Osteoblast (primary cell): ENCODE measurements around the gene FER1L5. TPM values are rescaled to one million over a fixed set of nuclear protein-coding genes. Genes with fewer than 3 reads are reported as not detected.

ENCODE experiments used
- DNase-seq: peaks from one replicate; pipeline ENCODE4 v3.0.0; 2011; ENCODE audit warnings: low spot score, mixed read lengths; ENCODE audit not compliant: insufficient read length; ENCODE audit errors: missing footprints
- H2AFZ ChIP-seq: 2 replicates; pipeline ENCODE4 v1.6.0; 2011; ENCODE audit warnings: mild to moderate bottlenecking, low read length
- H3K27ac ChIP-seq: 2 replicates; pipeline ENCODE4 v1.5.1; 2011; ENCODE audit warnings: mild to moderate bottlenecking, low read depth, low read length, moderate library complexity
- H3K27me3 ChIP-seq: 2 replicates; pipeline ENCODE4 v1.6.0; 2012; ENCODE audit warnings: mild to moderate bottlenecking, control low read depth, inconsistent platforms, low read length, moderate library complexity; ENCODE audit not compliant: insufficient read depth
- H3K36me3 ChIP-seq: 2 replicates; pipeline ENCODE4 v1.5.1; 2011; ENCODE audit warnings: mild to moderate bottlenecking, low read length, control low read depth, moderate library complexity; ENCODE audit not compliant: insufficient read depth
- H3K4me1 ChIP-seq: 2 replicates; pipeline ENCODE4 v1.5.1; 2011; ENCODE audit warnings: mild to moderate bottlenecking, low read length, control low read depth, moderate library complexity; ENCODE audit not compliant: insufficient read depth
- H3K4me2 ChIP-seq: 2 replicates; pipeline ENCODE4 v1.6.0; 2011; ENCODE audit warnings: mild to moderate bottlenecking, low read length; ENCODE audit not compliant: insufficient read depth
- H3K4me3 ChIP-seq: fragments of 200-600 bp; sonication (generic); 3 replicates; pipeline ENCODE4 v1.5.1; 2012; ENCODE audit warnings: mild to moderate bottlenecking, low read length, inconsistent platforms; ENCODE audit not compliant: insufficient read depth
- H3K79me2 ChIP-seq: 2 replicates; pipeline ENCODE4 v1.6.0; 2012; ENCODE audit warnings: mild to moderate bottlenecking, low read length, control low read depth, inconsistent platforms; ENCODE audit not compliant: insufficient read depth
- H3K9me3 ChIP-seq: 2 replicates; pipeline ENCODE4 v1.5.1; 2011; ENCODE audit warnings: low read depth, low read length, control low read depth
- H4K20me1 ChIP-seq: 2 replicates; pipeline ENCODE4 v1.6.0; 2012; ENCODE audit warnings: mild to moderate bottlenecking, low read length, control low read depth; ENCODE audit not compliant: insufficient read depth
- total RNA-seq: library from RNA; depleted of rRNA; stranded (reverse); fragments of >200 nt; gene quantifications from 2 replicates; pipeline ENCODE4 v1.2.3, GENCODE V29; 2012
- TF ChIP-seq, protein P1 (sequence below): IDR thresholded peaks from 2 replicates; pipeline ENCODE4 v1.5.1; 2011; ENCODE audit warnings: mild to moderate bottlenecking, low read depth, low read length, moderate library complexity; ENCODE audit errors: extremely low read depth

FER1L5 gene
- total RNA-seq, 1 donor, result 1.1 TPM

DNA sequence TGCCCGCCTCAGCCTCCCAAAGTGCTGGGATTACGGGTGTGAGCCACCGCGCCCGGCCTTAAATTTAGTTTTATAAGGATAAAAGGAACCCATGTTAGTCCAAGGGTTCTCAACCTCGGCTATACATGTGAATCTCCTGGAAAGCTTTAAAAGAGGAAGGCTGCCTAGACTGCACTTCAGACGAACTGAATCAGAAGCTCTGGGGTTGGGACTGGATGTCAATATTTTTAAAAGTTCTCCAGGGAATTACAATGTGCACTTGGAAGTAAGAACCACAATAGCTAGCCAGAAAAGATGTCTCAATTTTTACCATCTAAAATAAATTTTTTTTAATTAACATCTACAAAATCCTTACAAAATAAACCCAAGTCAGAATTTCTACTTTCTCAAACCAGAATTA is 87.2 kb downstream of the FER1L5 start:
- Histone ChIP-seq H3K79me2 (no peaks in the 10 kb centered on the region), H3K27me3 (no peaks in the 10 kb centered on the region), H3K4me2 (peak overlapping the region; percentile 48), H3K9me3 (no peaks in the 10 kb centered on the region), H2AFZ (no peak overlapping the region), H3K27ac (peak overlapping the region; percentile 71), H3K4me3 (no peak overlapping the region), H4K20me1 (peaks cover 6% of the 10 kb centered on the region), H3K4me1 (peaks cover 16% of the 10 kb centered on the region), H3K36me3 (peaks cover 55% of the 10 kb centered on the region)
- DNase-seq, result no peak
- TF ChIP-seq, protein P1, sequence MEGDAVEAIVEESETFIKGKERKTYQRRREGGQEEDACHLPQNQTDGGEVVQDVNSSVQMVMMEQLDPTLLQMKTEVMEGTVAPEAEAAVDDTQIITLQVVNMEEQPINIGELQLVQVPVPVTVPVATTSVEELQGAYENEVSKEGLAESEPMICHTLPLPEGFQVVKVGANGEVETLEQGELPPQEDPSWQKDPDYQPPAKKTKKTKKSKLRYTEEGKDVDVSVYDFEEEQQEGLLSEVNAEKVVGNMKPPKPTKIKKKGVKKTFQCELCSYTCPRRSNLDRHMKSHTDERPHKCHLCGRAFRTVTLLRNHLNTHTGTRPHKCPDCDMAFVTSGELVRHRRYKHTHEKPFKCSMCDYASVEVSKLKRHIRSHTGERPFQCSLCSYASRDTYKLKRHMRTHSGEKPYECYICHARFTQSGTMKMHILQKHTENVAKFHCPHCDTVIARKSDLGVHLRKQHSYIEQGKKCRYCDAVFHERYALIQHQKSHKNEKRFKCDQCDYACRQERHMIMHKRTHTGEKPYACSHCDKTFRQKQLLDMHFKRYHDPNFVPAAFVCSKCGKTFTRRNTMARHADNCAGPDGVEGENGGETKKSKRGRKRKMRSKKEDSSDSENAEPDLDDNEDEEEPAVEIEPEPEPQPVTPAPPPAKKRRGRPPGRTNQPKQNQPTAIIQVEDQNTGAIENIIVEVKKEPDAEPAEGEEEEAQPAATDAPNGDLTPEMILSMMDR, result no peak

DNA sequence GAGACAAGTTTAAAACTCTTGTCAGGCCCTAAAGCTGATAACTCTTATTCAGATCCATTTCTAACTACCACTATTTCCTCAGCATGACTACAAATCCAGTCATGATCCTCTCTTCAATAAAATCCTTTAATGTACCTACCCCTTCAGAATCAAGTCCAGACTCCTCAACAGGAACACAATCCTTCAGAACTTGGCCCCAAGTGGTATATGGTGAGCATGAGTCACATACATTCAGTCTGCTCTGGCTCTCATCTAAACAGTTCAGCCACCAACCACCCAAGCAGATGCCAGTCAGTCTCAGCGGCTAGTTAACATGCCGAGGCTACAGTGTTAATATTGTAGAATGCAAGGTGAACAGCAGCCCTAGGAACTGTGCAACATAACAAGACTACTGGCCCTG is 87.6 kb downstream of the FER1L5 start:
- H2AFZ ChIP-seq, result peak overlapping the region; percentile 25
- H3K79me2 ChIP-seq, result no peaks in the 10 kb centered on the region
- TF ChIP-seq, protein P1, result no peak
- H3K27me3 ChIP-seq, result no peaks in the 10 kb centered on the region
- H3K4me1 ChIP-seq, result peaks cover 16% of the 10 kb centered on the region
- H4K20me1 ChIP-seq, result peaks cover 6% of the 10 kb centered on the region
- H3K4me2 ChIP-seq, result peak overlapping the region; percentile 48
- peak overlapping the region; percentile 30 for H3K4me3 ChIP-seq
- DNase-seq, result peak; percentile 89
- no peaks in the 10 kb centered on the region for H3K9me3 ChIP-seq
- peak overlapping the region; percentile 71 for H3K27ac ChIP-seq
- H3K36me3 ChIP-seq, result peaks cover 59% of the 10 kb centered on the region

DNA sequence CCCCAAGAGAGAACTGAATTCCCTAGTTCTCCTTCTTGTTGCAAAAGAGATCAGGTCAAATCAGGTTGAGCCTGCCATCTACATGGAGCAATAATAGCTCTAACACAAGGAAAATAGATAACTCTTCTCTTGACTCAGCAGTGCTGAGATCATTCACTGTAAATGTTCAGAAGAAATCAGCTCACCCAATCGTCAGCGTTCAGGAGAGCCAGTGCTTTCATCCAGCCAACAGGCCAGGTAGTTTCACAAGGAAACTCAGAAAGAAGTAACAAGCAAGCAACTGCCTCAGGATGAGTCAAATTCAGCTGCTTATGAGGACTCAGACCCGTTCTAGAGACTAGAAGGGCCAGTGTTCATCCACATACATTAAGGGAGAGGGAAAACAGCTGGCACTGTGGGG is 91.4 kb downstream of the FER1L5 start:
- H3K36me3 ChIP-seq, result peaks cover 46% of the 10 kb centered on the region
- H3K4me1 ChIP-seq, result peaks cover 25% of the 10 kb centered on the region
- DNase-seq, result no peak
- no peaks in the 10 kb centered on the region for H3K9me3 ChIP-seq
- H3K79me2 ChIP-seq, result peaks cover 20% of the 10 kb centered on the region
- no peak overlapping the region for H3K4me2 ChIP-seq
- H3K27me3 ChIP-seq, result no peaks in the 10 kb centered on the region
- H4K20me1 ChIP-seq, result peaks cover 9% of the 10 kb centered on the region
- H3K27ac ChIP-seq, result no peak overlapping the region
- H2AFZ ChIP-seq, result no peak overlapping the region
- TF ChIP-seq, protein P1, result no peak
- H3K4me3 ChIP-seq, result no peak overlapping the region

DNA sequence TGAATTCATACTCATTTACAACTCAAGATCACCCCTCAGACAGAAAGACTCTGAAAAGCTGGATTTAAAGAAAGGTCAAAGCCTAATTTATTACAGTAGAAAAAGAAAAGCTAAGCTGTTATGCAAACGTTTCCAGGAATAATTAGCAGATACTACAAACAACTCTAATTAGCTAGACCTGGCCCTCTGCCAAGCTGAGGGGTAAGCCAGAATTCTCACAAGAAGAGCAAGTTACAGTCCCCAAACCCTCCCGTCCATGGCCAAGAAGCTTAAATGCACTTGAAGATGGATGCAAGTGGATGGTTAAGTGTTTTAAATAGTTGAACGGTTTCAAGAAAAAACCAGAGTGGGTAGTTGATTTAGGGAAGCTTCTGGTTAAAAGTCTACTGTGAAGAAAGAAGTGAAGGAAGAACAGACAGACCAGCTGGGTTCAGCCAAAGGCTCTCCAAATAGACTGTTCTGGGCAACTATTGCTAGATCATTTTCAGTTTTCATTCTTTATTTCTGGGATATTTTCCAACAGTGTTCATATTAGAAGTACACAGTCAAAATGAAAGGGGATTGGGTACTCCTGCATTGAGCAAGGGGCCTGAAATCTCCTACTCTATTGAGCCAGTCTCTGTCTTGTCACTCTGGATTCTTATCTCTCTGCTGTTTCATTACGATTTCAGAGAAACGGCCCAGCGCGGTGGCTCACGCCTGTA is 92.5 kb downstream of the FER1L5 start:
- H4K20me1 ChIP-seq, result peaks cover 7% of the 10 kb centered on the region
- H3K27me3 ChIP-seq, result no peaks in the 10 kb centered on the region
- H3K4me3 ChIP-seq, result no peak overlapping the region
- H3K4me2 ChIP-seq, result no peak overlapping the region
- no peaks in the 10 kb centered on the region for H3K9me3 ChIP-seq
- TF ChIP-seq, protein P1, result no peak
- no peak overlapping the region for H2AFZ ChIP-seq
- H3K36me3 ChIP-seq, result peaks cover 46% of the 10 kb centered on the region
- peaks cover 30% of the 10 kb centered on the region for H3K79me2 ChIP-seq
- no peak overlapping the region for H3K27ac ChIP-seq
- DNase-seq, result no peak
- peaks cover 23% of the 10 kb centered on the region for H3K4me1 ChIP-seq
